SU-DHL-6 (cell line): ENCODE measurements around the gene INTS1.

Experiments
- H2AFZ ChIP-seq: fragments of 200-600 bp; sonication (generic); 2 replicates; pipeline ENCODE4 v1.6.1; 2014; ENCODE audit warnings: low read depth, mild to moderate bottlenecking, moderate library complexity, mixed read lengths, antibody characterized with exemption, low read length; ENCODE audit not compliant: severe bottlenecking
- H3F3A ChIP-seq: fragments of 200-600 bp; shearing (Covaris generic); 2 replicates; pipeline ENCODE4 v1.6.0; 2016; ENCODE audit warnings: antibody characterized with exemption, mild to moderate bottlenecking; ENCODE audit not compliant: insufficient read depth
- H3K27ac ChIP-seq: fragments of 200-600 bp; sonication (generic); 2 replicates; pipeline ENCODE4 v1.5.1; 2016; ENCODE audit warnings: low read depth, mild to moderate bottlenecking, low read length, moderate library complexity, mixed read lengths
- H3K27me3 ChIP-seq: fragments of 200-600 bp; sonication (generic), shearing (Covaris generic); 2 replicates; pipeline ENCODE4 v1.6.0; 2014; ENCODE audit warnings: mild to moderate bottlenecking, low read length
- H3K36me3 ChIP-seq: fragments of 200-600 bp; sonication (generic); 2 replicates; pipeline ENCODE4 v1.6.1; 2014; ENCODE audit warnings: mild to moderate bottlenecking, low read length, mixed read lengths
- H3K4me2 ChIP-seq: fragments of 300-600, 200-600 bp; shearing (Covaris generic), sonication (generic); 2 replicates; pipeline ENCODE4 v1.6.0; 2014; ENCODE audit warnings: low read length, low read depth, mild to moderate bottlenecking; ENCODE audit not compliant: poor library complexity, severe bottlenecking
- H3K4me3 ChIP-seq: fragments of 200-600 bp; sonication (generic); 2 replicates; pipeline ENCODE4 v1.5.1; 2014; ENCODE audit warnings: antibody characterized with exemption, low read length, mild to moderate bottlenecking, mixed read lengths; ENCODE audit not compliant: insufficient read depth, poor library complexity, severe bottlenecking
- H3K79me2 ChIP-seq: fragments of 200-600 bp; sonication (generic); 2 replicates; pipeline ENCODE4 v1.6.1; 2014; ENCODE audit warnings: mild to moderate bottlenecking, low read length, moderate library complexity; ENCODE audit not compliant: insufficient read depth
- H3K9ac ChIP-seq: fragments of 200-600 bp; sonication (generic); 2 replicates; pipeline ENCODE4 v1.7.0; 2014; ENCODE audit warnings: mild to moderate bottlenecking, low read length
- H3K9me2 ChIP-seq: fragments of 200-600 bp; sonication (generic); replicated peaks from 2 replicates; pipeline ENCODE4 v1.6.1; 2014; ENCODE audit warnings: low read length; ENCODE audit not compliant: insufficient read depth
- H3K9me3 ChIP-seq: fragments of 200-600 bp; sonication (generic); 2 replicates; pipeline ENCODE4 v1.6.1; 2014; ENCODE audit warnings: low read length, mixed read lengths; ENCODE audit not compliant: insufficient read depth
- H4K20me1 ChIP-seq: fragments of 200-600 bp; sonication (generic); 2 replicates; pipeline ENCODE4 v1.6.1; 2014; ENCODE audit warnings: low read depth, mild to moderate bottlenecking, antibody characterized with exemption, low read length, moderate library complexity, mixed read lengths
- CTCF ChIP-seq: fragments of 200-600 bp; sonication (generic); IDR thresholded peaks from one replicate; pipeline ENCODE4 v1.5.1; 2017; ENCODE audit warnings: antibody characterized with exemption, mild to moderate bottlenecking, low read length, moderate library complexity; ENCODE audit not compliant: insufficient read depth, poor library complexity, severe bottlenecking
- EZH2phosphoT487 ChIP-seq: fragments of 200-600 bp; sonication (generic), shearing (Covaris generic); conservative IDR thresholded peaks from 2 replicates; pipeline ENCODE4 v1.6.1; 2018; ENCODE audit warnings: mild to moderate bottlenecking, antibody characterized with exemption, low read length, moderate library complexity, mixed read lengths

The INTS1 gene

DNA sequence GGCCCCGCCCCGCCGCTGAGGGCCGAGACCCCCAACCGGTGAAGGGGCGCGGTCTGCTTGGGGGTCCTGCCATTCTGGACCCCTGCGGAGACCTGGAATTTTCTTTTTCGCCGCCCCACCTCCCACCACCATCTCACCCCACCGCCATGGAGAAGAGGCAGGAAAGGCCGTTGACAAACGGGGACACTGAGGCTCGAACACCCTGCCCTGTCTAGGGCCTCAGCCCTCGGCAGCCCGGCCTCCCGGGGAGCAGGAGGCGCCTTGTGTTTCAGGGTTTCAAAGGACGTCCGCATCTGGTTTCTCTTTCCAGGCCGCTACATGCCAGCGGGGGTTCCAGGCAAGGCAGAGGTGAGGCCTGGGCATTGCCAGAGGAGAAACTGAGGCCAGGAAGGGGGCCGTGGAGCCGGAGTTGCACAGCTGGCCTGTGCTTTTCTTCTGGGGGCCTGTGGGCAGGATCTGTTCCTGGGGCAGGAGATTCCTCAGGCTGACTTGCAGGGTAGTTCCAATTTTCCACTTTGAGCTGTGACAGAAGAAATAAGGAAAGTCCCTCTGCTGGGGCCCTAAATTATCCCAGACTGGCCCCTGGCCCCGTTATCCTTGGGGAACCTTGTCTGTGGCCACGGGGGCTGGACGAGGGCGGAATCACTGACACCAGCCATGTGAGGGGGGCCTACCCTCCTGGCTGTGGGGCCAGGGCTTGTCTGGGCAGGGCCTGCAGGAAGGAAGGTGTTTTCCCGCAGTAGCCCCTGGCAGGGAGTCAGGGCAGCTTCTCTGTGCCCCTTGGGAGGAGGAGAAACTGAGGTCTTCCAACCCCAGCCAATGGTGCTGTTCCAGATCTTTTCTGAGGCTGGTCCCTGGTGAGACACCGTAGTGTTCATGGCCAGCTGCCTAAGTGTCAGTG, 44.0 kb downstream of the INTS1 start:
- Histone ChIP-seq H3K79me2 (no peaks in the 10 kb centered on the region), H4K20me1 (no peaks in the 10 kb centered on the region), H3K9ac (no peak overlapping the region), H3K36me3 (no peaks in the 10 kb centered on the region), H2AFZ (no peak overlapping the region), H3K27me3 (no peaks in the 10 kb centered on the region), H3K4me2 (no peak overlapping the region), H3F3A (no peaks in the 10 kb centered on the region), H3K9me3 (no peaks in the 10 kb centered on the region), H3K9me2 (no peaks in the 10 kb centered on the region), H3K27ac (no peak overlapping the region), H3K4me3 (no peak overlapping the region)
- TF ChIP-seq EZH2phosphoT487 (no peak), CTCF (no peak)

GRCh38 chr7:1459512-1459892, 44.7 kb downstream of the INTS1 start:
- Histone ChIP-seq H3K4me2 (no peak overlapping the region), H2AFZ (no peak overlapping the region), H3K27me3 (no peaks in the 10 kb centered on the region), H3K9me3 (no peaks in the 10 kb centered on the region), H3K9ac (no peak overlapping the region), H3K9me2 (no peaks in the 10 kb centered on the region), H3K79me2 (no peaks in the 10 kb centered on the region), H4K20me1 (no peaks in the 10 kb centered on the region), H3K36me3 (no peaks in the 10 kb centered on the region), H3F3A (no peaks in the 10 kb centered on the region), H3K4me3 (no peak overlapping the region), H3K27ac (no peak overlapping the region)
- TF ChIP-seq CTCF (no peak), EZH2phosphoT487 (no peak)

DNA sequence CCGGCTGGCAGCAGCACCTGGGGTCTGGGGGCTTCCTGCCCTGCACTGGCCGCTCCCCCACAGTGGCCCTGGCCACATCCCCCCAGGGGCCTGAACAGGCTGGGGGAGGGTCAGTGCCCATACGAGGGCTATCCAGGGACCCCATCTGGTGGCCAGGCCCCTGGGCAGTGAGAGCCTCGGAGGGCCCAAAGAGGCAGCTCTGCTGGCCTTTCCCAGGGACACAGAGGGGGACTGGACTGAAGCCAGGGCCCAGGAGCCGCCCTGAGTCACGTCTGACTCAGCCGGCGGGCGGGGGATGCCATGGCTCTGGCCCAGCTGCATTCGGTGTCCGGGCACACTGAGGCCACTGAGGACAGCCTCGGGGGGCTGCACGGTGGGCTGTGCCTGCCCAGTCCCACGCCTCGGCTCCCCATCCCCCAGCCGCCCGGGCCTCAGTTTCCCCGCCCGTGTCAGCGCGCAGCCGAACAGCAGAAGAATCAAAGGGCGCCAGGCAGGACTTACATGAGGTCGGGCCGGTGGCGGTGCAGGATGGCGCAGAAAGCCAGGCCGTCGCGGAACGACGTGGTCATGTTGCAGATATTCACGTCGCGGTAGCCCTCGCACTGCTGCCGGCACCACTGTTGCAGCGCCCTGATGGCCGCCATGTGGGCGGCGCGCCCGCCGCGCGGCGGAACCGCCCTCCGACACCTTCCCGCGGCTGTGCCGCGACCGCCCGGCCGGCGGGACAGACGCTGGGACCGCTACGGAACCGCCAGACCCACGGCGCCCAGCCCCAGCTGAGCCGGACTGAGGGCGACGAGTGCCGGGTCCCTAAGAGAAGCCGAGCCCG, 45.3 kb downstream of the INTS1 start, which contains the start of gene MICALL2:
MICALL2 (minus strand) TSS at position 788 of the 829 bp plus-strand sequence; CDS start at position 644, 144 bp downstream.
- TF ChIP-seq CTCF (no peak), EZH2phosphoT487 (no peak)
- Histone ChIP-seq H3K9me3 (no peaks in the 10 kb centered on the region), H3K9me2 (no peaks in the 10 kb centered on the region), H3K4me2 (peak within 1 kb of the TSS; percentile 4), H3K79me2 (no peaks in the 10 kb centered on the region), H2AFZ (no peak within 1 kb of the TSS), H3K27ac (no peak within 1 kb of the TSS), H3K9ac (no peak within 1 kb of the TSS), H3K27me3 (no peaks in the 10 kb centered on the region), H4K20me1 (no peaks in the 10 kb centered on the region), H3K4me3 (no peak within 1 kb of the TSS), H3K36me3 (no peaks in the 10 kb centered on the region), H3F3A (no peaks in the 10 kb centered on the region)
